ENCODE measurements around the gene AGFG1.
"Not testable (repeated sequence)": the region's sequence is repeated elsewhere in the genome, so short reads cannot be mapped to it uniquely, and the experiment has no call there.

AGFG1 gene

DNA sequence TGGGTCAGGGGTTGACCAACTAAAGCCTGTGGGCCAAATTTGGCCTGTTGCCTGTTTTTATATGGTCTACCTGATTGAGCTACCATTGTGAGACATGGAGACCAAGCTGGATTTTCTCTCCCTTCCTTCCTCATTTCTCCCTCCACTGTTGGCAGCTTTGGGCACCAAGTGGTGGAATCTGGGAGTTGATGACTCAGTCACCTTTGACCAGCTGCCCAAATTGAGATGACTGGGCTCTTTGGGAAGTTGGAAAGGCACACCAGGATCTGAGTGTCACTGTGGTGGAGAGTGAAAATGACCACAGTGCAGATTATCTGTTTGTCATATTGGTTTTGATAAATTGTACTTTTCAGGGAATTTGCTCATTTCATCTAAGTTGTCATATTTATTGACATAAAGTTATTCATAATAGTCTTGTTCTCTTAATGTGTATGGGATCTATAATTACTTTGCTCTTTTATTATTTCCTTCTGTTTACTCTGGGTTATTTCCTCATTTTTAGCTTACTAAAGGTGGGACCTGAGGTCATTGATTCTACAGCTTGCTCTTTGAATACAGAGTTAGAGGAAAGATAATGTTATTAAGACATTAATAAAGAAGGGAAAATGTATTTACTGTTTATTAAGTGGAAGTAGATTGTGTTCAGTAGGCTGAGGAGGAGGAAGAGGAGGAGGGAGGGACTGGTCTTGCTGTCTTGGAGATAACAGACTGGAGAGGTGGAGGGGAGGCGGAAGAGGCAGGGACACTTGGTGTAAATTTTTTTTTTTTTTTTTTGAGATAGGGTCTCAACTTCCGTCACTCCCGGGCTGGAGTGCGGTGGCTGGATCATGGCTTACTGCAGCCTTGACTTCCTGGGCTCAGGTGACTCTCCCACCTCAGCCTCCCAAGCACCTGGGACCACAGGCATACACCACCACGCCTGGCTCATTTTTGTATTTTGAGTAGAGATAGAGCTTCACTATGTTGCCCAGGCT is 31.8 kb downstream of the AGFG1 start:
- DNase-seq = no peak

DNA sequence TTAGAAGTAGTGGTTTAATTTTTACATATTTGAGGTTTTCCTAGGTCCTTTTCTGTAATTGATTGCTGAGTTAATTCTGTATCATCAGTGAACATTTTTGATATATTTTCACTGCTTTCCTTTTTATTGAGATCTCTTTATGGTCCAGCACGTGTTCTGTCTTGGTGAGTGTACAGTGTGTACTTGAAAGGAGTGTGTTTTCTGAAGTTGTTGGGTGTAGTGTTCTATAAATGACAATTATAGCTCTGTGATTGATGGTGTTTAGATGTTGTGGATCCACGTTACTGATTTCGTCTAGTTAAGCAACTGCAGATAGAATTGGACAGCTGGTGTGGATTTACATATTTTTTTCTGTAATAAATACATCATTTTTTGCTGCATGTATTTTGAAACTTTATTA is 32.7 kb downstream of the AGFG1 start:
- DNase-seq = no peak

DNA sequence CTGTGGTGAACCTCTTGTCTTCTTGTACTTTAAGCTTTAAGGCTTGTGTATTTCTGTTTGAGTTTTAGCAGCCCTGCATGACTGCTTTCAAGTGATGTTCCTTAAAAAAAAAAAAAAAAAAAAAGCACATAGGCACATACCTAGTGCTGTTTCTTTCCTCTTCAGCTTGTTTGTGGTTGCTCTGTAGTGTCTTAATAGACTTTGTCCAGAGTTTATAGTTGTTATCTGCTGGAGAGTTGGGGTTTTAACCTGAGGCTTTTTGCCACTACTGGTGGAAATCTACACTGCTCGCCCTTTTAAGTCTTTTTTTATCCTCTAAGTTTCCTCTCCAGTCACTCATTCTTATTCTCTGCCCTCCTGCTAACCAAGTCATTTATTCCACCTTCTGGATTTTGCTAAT is 34.5 kb downstream of the AGFG1 start:
- no peak for DNase-seq

DNA sequence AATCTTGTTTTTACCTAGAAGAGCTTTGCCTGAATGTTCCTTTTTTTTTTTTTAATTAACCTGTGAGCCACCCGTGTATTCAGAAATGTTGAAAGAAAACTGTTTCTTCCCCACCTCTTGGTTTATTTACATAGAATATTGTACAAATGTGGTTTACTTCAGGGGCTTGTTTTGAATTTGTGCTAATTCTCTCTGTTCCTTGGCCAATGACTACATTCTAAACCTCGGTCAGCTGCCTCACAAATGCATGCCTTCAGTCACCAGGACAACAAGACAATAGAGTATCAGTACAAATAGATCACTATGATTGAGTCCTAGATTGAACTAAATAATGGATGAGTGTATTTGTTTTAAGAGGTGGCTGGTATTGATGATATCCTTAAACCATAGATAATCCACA is 36.0 kb downstream of the AGFG1 start:
- DNase-seq = no peak

DNA sequence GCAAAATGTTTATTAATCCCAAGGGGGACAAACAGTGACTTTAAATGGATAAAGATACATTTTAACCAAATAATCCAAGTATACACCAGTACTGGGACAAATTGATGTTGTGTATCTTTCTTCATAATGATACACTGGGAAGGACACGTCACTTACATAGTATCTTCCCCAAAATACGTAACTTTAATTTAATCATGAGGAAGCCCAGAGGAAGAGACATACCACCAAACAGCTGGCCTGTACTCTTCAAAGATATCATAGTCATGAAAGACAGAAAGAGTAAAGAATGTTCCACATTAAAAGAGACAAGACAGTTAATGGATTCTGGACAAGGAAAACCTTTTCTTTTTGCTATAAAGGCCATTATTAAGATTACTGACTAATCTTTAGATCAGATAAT is 37.1 kb downstream of the AGFG1 start:
- no peak for DNase-seq

DNA sequence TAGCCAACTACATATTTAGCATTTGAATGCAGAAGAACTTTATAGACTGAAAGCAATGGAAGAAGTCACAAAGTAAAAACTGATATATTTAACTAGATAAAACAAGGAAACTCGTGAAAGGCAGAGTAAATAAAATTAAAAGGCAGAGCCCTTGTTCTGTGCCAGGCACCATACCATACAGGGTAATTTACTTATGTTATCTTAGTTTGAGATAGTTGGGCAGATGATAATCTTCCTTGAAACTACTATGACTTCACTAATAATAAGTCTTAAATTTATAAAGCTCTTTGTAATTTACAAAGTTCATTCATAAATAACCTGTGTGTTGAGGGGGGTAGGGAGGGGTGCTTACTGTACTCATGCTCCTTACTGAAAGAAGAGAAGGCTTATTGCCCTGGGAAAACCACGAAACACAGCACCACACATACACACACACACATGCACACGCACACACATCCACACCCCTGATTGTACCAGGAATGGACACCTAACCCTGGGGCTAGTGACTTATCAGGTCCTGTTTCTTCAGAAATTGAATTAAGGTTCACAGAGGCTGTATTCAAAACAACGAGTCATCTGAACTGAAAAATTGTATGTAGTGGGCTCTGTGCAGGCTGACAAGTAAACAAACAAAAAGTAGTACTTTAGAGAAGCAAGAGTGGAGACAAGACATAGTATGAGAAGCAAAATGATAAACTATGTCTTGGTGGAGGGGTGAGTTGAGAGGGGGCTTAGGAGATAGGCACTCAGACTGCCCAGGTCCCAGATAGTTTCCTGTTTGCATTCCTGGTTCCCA is 38.1 kb downstream of the AGFG1 start:
- no peak for DNase-seq

DNA sequence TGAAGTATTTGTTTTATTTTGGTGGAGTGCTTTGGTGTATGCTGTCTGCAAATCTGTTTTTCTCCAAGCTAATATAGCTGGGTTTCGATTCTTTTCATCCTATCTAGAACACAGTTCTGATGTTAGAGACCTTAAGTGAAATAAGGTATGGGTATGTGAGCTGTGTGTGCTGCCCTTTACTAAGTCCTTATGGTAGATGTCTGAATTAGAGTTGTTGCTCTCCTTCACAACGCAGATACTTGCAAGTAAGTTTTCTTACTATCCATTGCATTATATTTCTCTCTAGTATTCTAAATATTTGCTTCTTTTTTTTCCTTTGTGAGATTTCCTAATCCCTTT is 38.6 kb downstream of the AGFG1 start:
- no peak for DNase-seq

DNA sequence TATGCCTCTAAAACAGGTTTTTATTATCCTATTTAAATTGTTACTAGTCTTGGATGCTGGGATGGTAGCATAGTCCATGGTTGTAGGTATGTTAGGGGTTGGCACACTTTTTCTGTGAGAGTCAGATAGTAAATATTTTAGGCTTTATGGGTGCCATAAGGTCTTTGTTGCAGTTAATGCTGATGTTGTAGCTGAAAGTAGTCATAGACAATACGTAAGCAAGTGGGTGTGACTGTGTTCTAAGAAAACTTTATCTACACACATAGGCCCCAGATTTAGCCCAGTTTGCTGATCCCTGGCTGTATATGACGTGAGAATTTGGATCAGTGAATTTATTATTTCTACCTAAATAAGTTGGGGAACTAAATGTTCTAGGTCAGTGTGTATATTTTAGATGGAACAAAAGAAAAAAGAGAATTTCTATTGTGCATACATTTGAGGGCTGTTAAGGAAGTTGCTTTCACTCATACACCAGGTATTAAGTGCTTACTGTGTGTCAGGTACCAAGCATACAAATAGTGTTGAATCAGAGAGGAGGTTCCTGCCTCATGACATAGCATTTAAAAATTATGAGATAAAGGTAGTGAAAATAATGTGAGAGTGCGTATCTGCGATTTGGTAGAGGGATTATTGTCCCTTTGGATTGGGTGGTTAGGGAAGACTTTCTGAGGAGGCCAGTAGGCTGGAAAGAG is 39.4 kb downstream of the AGFG1 start:
- DNase-seq = no peak

DNA sequence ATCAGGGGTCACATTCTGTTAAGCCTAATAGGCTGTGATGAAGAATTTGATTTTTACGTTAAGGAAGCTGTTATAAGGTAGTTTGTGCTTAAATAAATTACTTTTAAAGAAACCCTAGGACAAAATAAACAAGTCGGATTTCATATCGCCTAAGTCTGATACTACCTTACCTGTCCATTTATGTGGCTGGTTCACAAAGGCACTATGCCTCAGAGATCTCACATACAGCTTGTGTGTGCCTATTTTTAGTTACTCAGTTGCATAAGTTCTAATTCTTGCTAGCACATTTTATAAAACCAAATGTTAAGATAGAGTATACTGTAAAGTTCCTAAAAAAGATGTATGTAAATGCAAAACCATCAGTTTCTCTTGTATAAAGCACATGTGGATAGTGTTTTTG is 40.0 kb downstream of the AGFG1 start:
- no peak for DNase-seq

DNA sequence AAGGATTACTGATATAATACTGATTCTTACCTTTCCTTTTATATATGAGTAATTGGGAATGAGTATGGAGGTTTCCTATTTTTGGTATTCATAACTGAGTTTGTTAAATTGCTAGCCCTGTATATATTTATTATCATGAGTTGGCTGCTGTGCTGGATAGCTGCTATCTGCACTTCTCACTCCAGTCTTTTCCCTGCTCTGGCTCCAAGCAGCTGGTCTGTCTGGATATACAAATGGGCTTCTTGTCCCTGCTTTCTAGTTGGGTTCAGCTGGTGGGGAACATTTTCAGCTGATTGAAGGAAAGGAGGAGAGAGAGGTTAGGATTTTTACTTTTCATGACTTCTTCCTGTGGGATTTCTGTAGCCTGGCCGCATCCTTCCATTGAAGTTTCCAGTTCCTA is 41.2 kb downstream of the AGFG1 start:
- DNase-seq = no peak

DNA sequence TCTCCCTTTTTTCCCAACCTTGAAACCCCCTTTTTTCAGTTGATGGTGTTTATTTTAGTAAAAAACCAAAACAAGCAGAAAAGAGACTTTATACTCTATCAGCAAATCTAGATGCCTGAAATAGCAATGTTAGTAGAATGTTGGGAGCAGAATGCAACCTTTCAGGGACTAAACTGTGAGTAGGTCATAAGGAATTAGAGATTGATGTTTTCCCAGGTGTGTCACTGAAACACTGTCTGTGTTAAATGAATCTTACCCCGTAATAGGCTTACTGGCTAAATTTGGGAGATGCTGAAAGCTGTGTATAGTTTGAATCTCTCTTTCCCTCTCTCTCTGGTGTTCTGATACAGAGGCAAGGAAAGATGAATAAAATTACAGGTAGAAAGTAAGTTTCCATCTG is 43.8 kb downstream of the AGFG1 start:
- DNase-seq = no peak

DNA sequence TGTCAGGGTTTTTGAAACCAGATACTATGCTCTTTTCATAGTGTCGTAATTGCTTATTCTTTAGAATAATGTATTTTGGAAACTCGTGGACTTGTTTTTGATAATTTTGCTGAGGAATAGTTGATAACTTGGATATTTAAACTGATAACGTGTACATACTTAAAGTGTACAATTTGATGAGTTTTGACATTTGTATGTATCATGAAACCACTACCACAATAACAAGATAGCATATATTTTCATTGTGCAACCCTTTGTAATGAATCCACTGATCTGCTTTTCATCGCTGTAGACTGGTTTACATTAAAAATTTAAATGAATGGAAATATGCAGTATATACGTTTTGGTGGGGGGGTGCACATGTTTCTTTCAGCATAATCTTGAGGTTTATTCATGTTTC is 45.8 kb downstream of the AGFG1 start:
- DNase-seq = no peak

DNA sequence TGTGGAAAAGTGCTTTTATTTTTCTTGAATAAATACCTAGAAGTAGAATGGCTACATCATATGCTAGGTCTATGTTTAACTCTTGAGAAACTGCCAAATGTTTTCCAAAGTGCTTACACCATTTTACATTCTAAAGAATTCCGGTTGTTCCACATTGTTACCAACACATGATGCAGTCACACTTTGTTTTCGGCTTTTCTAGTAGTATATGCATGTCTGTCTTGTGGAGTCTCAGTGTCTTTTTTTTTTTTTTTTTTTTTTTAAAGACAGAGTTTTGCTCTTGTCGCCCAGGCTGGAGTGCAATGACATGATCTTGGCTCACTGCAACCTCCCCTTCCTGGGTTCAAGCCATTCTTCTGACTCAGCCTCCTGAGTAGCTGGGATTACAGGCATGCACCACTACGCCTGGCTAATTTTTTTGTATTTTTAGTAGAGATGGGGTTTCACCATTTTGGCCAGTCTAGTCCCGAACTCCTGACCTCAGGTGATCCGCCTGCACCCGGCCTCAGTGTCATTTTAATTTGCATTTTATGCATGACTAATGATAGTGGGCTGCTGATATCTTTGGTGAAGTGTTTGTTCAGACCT is 46.4 kb downstream of the AGFG1 start:
- DNase-seq = not testable (repeated sequence)

DNA sequence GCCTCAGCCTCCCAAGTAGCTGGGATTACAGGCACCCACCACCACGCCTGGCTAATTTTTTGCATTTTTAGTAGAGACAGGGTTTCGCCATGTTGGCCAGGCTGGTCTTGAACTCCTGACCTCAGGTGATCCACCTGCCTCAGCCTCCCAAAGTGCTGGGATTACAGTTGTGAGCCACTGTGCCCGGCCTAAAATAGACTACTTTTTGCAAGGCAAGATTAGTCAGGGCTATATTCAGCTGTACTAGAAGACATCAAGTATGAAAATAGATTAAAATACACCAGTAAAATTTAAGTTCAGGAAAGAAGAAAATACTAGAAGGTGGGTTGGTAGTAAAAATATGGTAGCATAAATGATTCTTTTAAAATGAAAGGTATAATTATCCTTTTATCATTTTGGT is 49.2 kb downstream of the AGFG1 start:
- DNase-seq = not testable (repeated sequence)

DNA sequence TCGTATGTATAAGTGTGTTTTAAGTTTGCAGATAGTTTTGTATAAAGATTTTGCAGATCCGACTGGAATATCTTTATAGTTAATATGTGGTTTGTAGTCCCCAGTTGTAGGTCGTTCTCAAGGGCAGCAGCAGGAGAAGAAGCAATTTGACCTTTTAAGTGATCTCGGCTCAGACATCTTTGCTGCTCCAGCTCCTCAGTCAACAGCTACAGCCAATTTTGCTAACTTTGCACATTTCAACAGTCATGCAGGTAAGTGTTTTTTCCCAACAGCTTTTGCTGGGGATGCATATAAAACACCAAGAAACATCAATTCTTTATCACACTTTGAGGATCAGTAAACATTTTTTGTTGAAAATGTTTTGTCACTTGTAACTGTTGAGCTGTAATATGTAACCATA is 52.7 kb downstream of the AGFG1 start:
- no peak for DNase-seq

DNA sequence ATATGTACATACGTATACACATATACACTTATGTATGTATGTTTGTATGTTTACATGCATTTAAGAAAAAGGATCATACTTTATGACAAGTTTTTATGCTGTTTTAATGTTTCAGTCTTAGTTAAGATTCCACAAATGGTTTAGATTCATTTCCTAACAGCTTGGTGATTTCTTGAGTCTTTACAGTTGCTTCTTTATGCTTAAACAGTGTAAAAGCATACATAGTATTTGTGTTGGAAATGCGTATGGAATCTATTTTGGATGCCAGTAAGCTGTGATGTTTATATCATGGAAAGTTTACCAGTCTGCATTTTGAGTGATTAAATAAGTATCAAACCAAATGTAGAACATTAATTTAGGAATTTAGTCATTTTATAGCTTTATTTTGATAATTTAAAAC is 55.4 kb downstream of the AGFG1 start:
- DNase-seq = no peak

DNA sequence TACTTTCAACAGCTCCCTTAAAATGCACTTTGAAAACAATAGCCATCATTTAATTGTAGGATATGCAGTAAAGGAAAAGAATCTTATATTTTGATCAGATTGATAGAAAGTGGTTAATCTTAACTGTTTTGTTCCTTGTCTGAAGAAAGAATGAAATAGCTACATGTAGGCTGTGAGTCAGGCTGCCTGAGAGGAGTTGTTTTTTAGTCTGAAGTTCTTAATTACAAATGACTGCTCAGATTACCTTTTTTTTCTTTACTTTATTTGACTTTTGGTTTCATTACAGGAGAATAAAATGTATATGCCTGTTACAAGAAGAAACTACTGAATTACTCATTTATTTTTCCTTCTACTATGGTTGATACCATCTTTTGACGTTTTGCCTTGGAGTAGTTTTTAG is 56.8 kb downstream of the AGFG1 start:
- no peak for DNase-seq

DNA sequence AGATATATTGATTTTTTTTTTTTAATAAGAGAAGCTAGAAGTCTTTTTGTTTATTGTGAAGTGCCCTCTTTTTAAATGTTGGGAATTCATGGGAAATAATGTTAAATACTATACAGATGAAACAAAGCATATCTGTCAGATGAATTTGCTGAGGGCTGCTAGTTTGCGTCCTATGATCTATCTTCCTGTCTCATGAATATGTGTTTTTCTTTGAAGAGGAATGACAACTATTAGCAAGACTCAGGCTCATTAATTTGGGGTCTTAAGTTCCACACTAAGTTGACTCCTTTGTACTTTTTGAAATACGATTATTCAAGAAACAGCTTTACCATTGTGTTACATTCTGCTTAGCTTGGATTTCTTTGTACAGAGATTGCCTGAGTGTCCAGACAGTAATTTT is 57.9 kb downstream of the AGFG1 start:
- no peak for DNase-seq

DNA sequence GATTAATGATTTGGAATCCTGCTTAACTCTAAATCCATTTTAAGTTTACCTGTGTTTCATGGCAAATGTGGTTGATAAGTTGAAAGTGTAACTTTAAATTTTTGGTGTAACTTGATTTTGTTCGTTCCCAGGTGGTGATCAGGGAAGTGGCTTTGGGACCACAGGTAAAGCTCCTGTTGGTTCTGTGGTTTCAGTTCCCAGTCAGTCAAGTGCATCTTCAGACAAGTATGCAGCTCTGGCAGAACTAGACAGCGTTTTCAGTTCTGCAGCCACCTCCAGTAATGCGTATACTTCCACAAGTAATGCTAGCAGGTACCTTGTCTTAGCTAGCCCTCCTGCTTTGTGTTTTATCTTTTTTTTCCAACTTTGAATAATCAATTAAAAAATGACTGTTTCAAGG is 62.8 kb downstream of the AGFG1 start:
- DNase-seq = no peak

DNA sequence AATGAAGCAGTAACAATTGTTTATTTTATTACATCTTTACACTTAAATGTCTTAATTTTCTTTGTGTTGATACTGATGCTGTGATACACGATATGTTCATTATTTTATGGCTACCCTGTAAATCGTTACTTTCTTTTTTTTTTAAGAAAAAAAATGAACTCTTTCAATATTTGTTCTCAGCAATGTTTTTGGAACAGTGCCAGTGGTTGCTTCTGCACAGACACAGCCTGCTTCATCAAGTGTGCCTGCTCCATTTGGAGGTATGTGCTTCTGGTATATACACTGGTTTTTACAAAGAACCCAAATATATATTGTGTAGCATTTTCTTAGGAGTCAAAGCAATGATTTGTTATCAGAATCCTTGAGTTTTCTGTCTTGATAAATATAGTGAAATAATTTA is 64.5 kb downstream of the AGFG1 start:
- no peak for DNase-seq

DNA sequence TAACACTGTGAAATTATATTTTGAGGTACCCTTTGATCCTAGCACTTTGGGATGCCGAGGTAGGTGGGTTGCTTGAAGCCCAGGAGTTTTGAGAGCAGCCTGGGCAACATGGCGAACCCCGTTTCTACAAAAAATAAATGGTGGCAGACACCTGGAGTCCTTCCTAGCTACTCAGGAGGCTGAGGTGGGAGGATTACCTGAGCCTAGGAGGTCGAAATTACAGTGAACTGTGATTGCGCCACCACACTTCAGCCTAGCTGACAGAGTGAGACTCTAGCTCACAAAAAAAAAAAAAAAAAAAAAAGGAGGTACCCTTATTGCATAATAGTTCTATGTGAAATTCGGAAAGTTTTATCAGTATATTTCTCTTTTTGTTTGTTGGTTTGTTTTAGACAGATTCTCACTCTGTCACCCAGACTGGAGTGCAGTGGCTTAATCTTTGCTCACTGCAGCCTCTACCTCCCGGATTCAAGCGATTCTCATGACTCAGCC is 67.6 kb downstream of the AGFG1 start:
- DNase-seq = no peak

DNA sequence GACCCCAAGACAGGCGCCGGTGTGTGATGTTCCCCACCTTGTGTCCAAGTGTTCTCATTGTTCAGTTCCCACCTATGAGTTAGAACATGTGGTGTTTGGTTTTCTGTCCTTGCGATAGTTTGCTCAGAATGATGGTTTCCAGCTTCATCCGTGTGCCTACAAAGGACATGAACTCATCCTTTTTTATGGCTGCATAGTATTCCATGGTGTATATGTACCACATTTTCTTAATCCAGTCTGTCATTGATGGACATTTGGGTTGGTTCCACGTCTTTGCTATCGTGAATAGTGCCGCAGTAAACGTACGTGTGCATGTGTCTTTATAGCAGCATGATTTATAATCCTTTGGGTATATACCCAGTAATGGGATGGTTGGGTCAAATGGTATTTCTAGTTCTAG is 68.4 kb downstream of the AGFG1 start:
- not testable (repeated sequence) for DNase-seq

DNA sequence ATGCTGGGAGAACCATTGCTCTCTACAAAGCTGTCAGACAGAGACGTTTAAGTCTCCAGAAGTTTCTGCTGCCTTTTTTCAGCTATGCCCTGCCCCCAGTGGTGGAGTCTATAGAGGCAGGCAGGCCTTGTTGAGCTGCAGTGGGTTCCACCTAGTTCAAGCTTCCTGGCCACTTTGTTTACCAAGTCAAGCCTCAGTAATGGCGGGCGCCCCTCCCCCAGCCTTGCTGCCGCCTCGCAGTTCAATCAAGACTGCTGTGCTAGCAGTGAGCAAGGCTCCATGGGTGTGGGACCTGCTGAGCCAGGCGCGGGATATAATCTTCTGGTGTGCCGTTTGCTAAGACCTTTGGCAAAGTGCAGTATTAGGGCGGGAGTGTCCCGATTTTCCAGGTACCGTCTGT is 74.0 kb downstream of the AGFG1 start:
- DNase-seq = no peak
